Measurements from ENCODE around the gene ZFYVE16. TPM values are rescaled to one million over a fixed set of nuclear protein-coding genes. Genes with fewer than 3 reads are reported as not detected.

Gene ZFYVE16
- total and polyA plus RNA-seq, 2 of the 4 experiments (the other 2 are of a cell fraction): 5.3 to 11.1 TPM

Small RNAs within 50 kb of the gene (microRNA-seq; reads per million reads assigned to microRNA genes)
- gene RNU6-211P (ENCODE audit: insufficient read depth, insufficient read length): not detected

Small RNAs within 50 kb of the gene (small RNA-seq; reads per million reads assigned to genes)
- 0 to 0.60 (median 0) reads per million in 5 experiments for gene RNU6-211P

Other genes starting within 250 kb of the ZFYVE16 start
- gene SERINC5, start 152.0 kb upstream of the ZFYVE16 start, total RNA-seq (2012; rRNA removed): 7.2 and 8.1 TPM in 2 replicates
- gene SERINC5, start 152.0 kb upstream of the ZFYVE16 start, polyA plus RNA-seq (2012; rRNA removed): 4.6 and 5.0 TPM in 2 replicates
- gene SPZ1, start 88.1 kb upstream of the ZFYVE16 start, total RNA-seq (2012; rRNA removed): not detected in 2 replicates
- gene SPZ1, start 88.1 kb upstream of the ZFYVE16 start, polyA plus RNA-seq (2012; rRNA removed): not detected in 2 replicates
- gene FAM151B, start 80.0 kb downstream of the ZFYVE16 start, total RNA-seq (2012; rRNA removed): 2.8 and 2.9 TPM in 2 replicates
- 1.0 and 1.5 TPM in 2 replicates for gene FAM151B, start 80.0 kb downstream of the ZFYVE16 start, polyA plus RNA-seq (2012; rRNA removed)
- not detected in 2 replicates for gene ANKRD34B, start 162.2 kb downstream of the ZFYVE16 start, total RNA-seq (2012; rRNA removed)
- gene ANKRD34B, start 162.2 kb downstream of the ZFYVE16 start, polyA plus RNA-seq (2012; rRNA removed): not detected in 2 replicates
- 13.3 and 16.9 TPM in 2 replicates for gene MSH3, start 246.6 kb downstream of the ZFYVE16 start, total RNA-seq (2012; rRNA removed)
- gene MSH3, start 246.6 kb downstream of the ZFYVE16 start, polyA plus RNA-seq (2012; rRNA removed): 3.8 and 4.6 TPM in 2 replicates
- gene DHFR, start 246.9 kb downstream of the ZFYVE16 start, total RNA-seq (2012; rRNA removed): 29.4 and 44.4 TPM in 2 replicates
- 16.5 and 20.6 TPM in 2 replicates for gene DHFR, start 246.9 kb downstream of the ZFYVE16 start, polyA plus RNA-seq (2012; rRNA removed)